Lower leg skin (tissue), 3 donors: Measurements from ENCODE around the gene TXNRD2.

Experiments used
- CTCF ChIP-seq, 3 donors: fragments of 450-650 bp; IDR thresholded peaks; one replicate each; pipeline ENCODE4 v1.5.1; 2016; ENCODE audit warnings: antibody characterized with exemption in 3 of 3, mild to moderate bottlenecking in 3 of 3, moderate library complexity in 2 of 3
- POLR2A ChIP-seq, 2 donors: fragments of 450-650 bp; IDR thresholded peaks; one replicate each; pipeline ENCODE4 v1.6.1; 2016 to 2017; ENCODE audit warnings: antibody characterized with exemption in 2 of 2, mild to moderate bottlenecking in 1 of 2, moderate library complexity in 1 of 2

GRCh38 chr22:19909350-19910179, 32.1 kb downstream of the TXNRD2 start:
- TF ChIP-seq CTCF (IDR thresholded peaks at IDR 0.05), result peak in 1 of 3 donors; percentile 79
- TF ChIP-seq POLR2A (IDR thresholded peaks at IDR 0.05), result no peak
